Osteocyte (in vitro differentiated cells): ENCODE measurements around the gene DNAJC11. TPM values are rescaled to one million over a fixed set of nuclear protein-coding genes. Genes with fewer than 3 reads are reported as not detected.

Source experiments
- DNase-seq: peaks from one replicate; pipeline ENCODE4 v3.0.0; 2021; ENCODE audit warnings: mixed read lengths; ENCODE audit not compliant: unreplicated experiment; ENCODE audit errors: extremely low spot score
- H3K27ac Mint-ChIP-seq: one replicate; pipeline ENCODE4 v1.8.0; 2021; ENCODE audit warnings: mild to moderate bottlenecking, mixed read lengths; ENCODE audit not compliant: unreplicated experiment
- H3K27me3 Mint-ChIP-seq: one replicate; pipeline ENCODE4 v1.8.0; 2021; ENCODE audit warnings: mixed read lengths; ENCODE audit not compliant: unreplicated experiment
- H3K36me3 Mint-ChIP-seq: one replicate; pipeline ENCODE4 v1.8.0; 2021; ENCODE audit warnings: mixed read lengths; ENCODE audit not compliant: unreplicated experiment
- H3K4me1 Mint-ChIP-seq: one replicate; pipeline ENCODE4 v1.8.0; 2021; ENCODE audit warnings: mixed read lengths; ENCODE audit not compliant: unreplicated experiment
- H3K4me3 Mint-ChIP-seq: one replicate; pipeline ENCODE4 v1.8.0; 2021; ENCODE audit warnings: mild to moderate bottlenecking, moderate library complexity, mixed read lengths; ENCODE audit not compliant: unreplicated experiment
- H3K9me3 Mint-ChIP-seq: one replicate; pipeline ENCODE4 v1.8.0; 2021; ENCODE audit warnings: mixed read lengths; ENCODE audit not compliant: unreplicated experiment
- CTCF ChIP-seq: fragments of 200-600 bp; sonication (generic); IDR thresholded peaks from 2 replicates; pipeline ENCODE4 v1.5.0; 2021; ENCODE audit warnings: antibody characterized with exemption, mild to moderate bottlenecking, moderate library complexity
- total RNA-seq: library from RNA; stranded (reverse); gene quantifications from 2 replicates; pipeline ENCODE4 v1.2.1, GENCODE V29; 2021

The DNAJC11 gene
- total RNA-seq, 1 donor from 2014 or later: 52.9 TPM

- no peak for TF ChIP-seq CTCF
- DNase-seq: no peak
- Mint-ChIP-seq H3K36me3 (peaks cover 30% of the 10 kb centered on the region), H3K27ac (no peak overlapping the region), H3K4me1 (peaks cover under 1% of the 10 kb centered on the region), H3K4me3 (no peak overlapping the region), H3K27me3 (no peaks in the 10 kb centered on the region), H3K9me3 (no peaks in the 10 kb centered on the region)
These were observed 110.4 kb downstream of the DNAJC11 start for GRCh38 chr1:6591222-6591621.

GRCh38 chr1:6590046-6590445 lies 111.6 kb downstream of the DNAJC11 start:
- peaks cover 19% of the 10 kb centered on the region for H3K36me3 Mint-ChIP-seq
- no peak for TF ChIP-seq CTCF
- no peaks in the 10 kb centered on the region for H3K27me3 Mint-ChIP-seq
- no peaks in the 10 kb centered on the region for H3K9me3 Mint-ChIP-seq
- DNase-seq: no peak
- H3K4me1 Mint-ChIP-seq: peaks cover under 1% of the 10 kb centered on the region
- no peak overlapping the region for H3K27ac Mint-ChIP-seq
- H3K4me3 Mint-ChIP-seq: no peak overlapping the region

DNA sequence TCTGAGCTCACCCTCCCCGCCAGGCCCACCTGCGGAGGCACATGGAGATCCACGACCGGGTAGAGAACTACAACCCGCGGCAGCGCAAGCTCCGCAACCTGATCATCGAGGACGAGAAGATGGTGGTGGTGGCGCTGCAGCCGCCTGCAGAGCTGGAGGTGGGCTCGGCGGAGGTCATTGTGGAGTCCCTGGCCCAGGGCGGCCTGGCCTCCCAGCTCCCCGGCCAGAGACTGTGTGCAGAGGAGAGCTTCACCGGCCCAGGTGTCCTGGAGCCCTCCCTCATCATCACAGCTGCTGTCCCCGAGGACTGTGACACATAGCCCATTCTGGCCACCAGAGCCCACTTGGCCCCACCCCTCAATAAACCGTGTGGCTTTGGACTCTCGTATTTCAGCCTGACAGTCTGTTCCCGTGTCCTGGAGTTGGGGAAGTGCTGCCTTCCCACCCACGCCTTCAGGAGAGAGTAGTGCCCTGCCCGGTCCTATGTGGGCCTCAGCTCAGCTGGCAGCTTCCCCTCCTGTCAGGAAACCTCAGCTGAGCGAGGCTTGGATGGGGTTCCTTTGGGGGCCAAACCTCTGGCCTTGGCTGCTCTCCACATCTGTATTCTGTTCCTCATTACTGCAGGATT lies 112.6 kb downstream of the DNAJC11 start:
- TF ChIP-seq CTCF: no peak
- Mint-ChIP-seq H3K9me3 (no peaks in the 10 kb centered on the region), H3K27ac (no peak overlapping the region), H3K4me1 (peaks cover 3% of the 10 kb centered on the region), H3K4me3 (no peak overlapping the region), H3K36me3 (peaks cover 14% of the 10 kb centered on the region), H3K27me3 (no peaks in the 10 kb centered on the region)
- DNase-seq: no peak

GRCh38 chr1:6588128-6588892 lies 113.3 kb downstream of the DNAJC11 start:
- no peaks in the 10 kb centered on the region for H3K27me3 Mint-ChIP-seq
- no peak overlapping the region for H3K4me3 Mint-ChIP-seq
- DNase-seq: no peak
- peaks cover 3% of the 10 kb centered on the region for H3K4me1 Mint-ChIP-seq
- H3K9me3 Mint-ChIP-seq: no peaks in the 10 kb centered on the region
- no peak for TF ChIP-seq CTCF
- H3K36me3 Mint-ChIP-seq: peaks cover 11% of the 10 kb centered on the region
- no peak overlapping the region for H3K27ac Mint-ChIP-seq

- Mint-ChIP-seq H3K4me1 (peaks cover 3% of the 10 kb centered on the region), H3K27ac (no peak overlapping the region), H3K36me3 (peaks cover 12% of the 10 kb centered on the region), H3K9me3 (no peaks in the 10 kb centered on the region), H3K27me3 (no peaks in the 10 kb centered on the region), H3K4me3 (no peak overlapping the region)
- TF ChIP-seq CTCF: no peak
- no peak for DNase-seq
These were observed 114.2 kb downstream of the DNAJC11 start for GRCh38 chr1:6587261-6588005.
